B cell (primary cell): ENCODE results near the gene WFDC8. TPM values are rescaled to one million over a fixed set of nuclear protein-coding genes. Genes with fewer than 3 reads are reported as not detected.
"Not testable (repeated sequence)": the region's sequence is repeated elsewhere in the genome, so short reads cannot be mapped to it uniquely, and the experiment has no call there.

Source experiments
- ATAC-seq: fragments of 200-7000 bp; cut with Tn5 transposase; one replicate; pipeline ENCODE4 v1.10.0; 2021; ENCODE audit warnings: low read depth, mild to moderate bottlenecking, moderate number of reproducible peaks, moderate library complexity
- CTCF ChIA-PET: fragments of 350-600 bp; sonication (Branson Sonifier 250); formaldehyde crosslinking; loops from one replicate; lab custom pipeline; 2021; ENCODE audit warnings: antibody characterized with exemption, inconsistent platforms; lab: Charles Lee
- POLR2A ChIA-PET: fragments of 350-600 bp; sonication (Branson Sonifier 250); formaldehyde crosslinking; loops from one replicate; lab custom pipeline; 2021; ENCODE audit warnings: antibody characterized with exemption; lab: Charles Lee
- DNase-seq: peaks from one replicate; pipeline ENCODE4 v3.0.0; 2013
- H2AFZ ChIP-seq: 2 replicates; pipeline ENCODE4 v1.6.1; 2012; ENCODE audit warnings: mild to moderate bottlenecking, low read depth, low read length; ENCODE audit not compliant: insufficient read depth, poor library complexity, severe bottlenecking
- H3K27ac ChIP-seq, 2 donors: 1 replicate in 1 of 2; 2 replicates in 1 of 2; pipeline ENCODE4 v1.5.1; 2012 to 2013; ENCODE audit warnings: low read length in 2 of 2, mild to moderate bottlenecking in 2 of 2, moderate library complexity in 1 of 2
- H3K27me3 ChIP-seq, 4 experiments: fragments of 200-600 bp in 1 of 4; sonication (generic) in 1 of 4; replicated peaks in 1 of 4; 1 replicate in 2 of 4; 2 replicates in 2 of 4; pipeline versions ENCODE4 v1.6.1 to v1.7.0; 2013 to 2016; ENCODE audit warnings: low read length in 3 of 4, mild to moderate bottlenecking in 2 of 4, mixed read lengths in 1 of 4, moderate library complexity in 1 of 4; ENCODE audit not compliant: insufficient read depth in 4 of 4, control insufficient read depth in 3 of 4; ENCODE audit errors: control extremely low read depth in 1 of 4
- H3K36me3 ChIP-seq, 2 experiments: replicated peaks in 1 of 2; 1 replicate in 1 of 2; 2 replicates in 1 of 2; pipeline versions ENCODE4 v1.6.1 to v1.7.1; 2013; ENCODE audit warnings: low read length in 1 of 2; ENCODE audit not compliant: insufficient read depth in 2 of 2, control insufficient read depth in 1 of 2; ENCODE audit errors: control extremely low read depth in 1 of 2, extremely low read depth in 1 of 2
- H3K4me1 ChIP-seq, 2 donors: fragments of 200-600 bp in 1 of 2; sonication (generic) in 1 of 2; 1 replicate in 1 of 2; 2 replicates in 1 of 2; pipeline versions ENCODE4 v1.5.1 to v1.6.1; 2013 to 2017; ENCODE audit warnings: low read length in 2 of 2; ENCODE audit not compliant: control insufficient read depth in 2 of 2, insufficient read depth in 2 of 2
- H3K4me2 ChIP-seq: replicated peaks from 2 replicates; pipeline ENCODE3; 2012; ENCODE audit warnings: mild to moderate bottlenecking, low read depth, low read length; ENCODE audit not compliant: poor library complexity, severe bottlenecking
- H3K4me3 ChIP-seq, 5 experiments: fragments of 200-600 bp in 1 of 5; sonication (generic) in 1 of 5; 1 replicate in 3 of 5; 2 replicates in 2 of 5; pipeline versions ENCODE4 v1.5.1 to v1.7.0; 2011 to 2016; ENCODE audit warnings: low read length in 4 of 5, mild to moderate bottlenecking in 4 of 5, low read depth in 2 of 5, control low read depth in 1 of 5, moderate library complexity in 1 of 5; ENCODE audit not compliant: insufficient read depth in 1 of 5; ENCODE audit errors: control extremely low read depth in 1 of 5, extremely low read depth in 1 of 5
- H3K79me2 ChIP-seq: fragments of 200-600 bp; sonication (generic); one replicate; pipeline ENCODE4 v1.6.0; 2016; ENCODE audit warnings: low read length; ENCODE audit not compliant: control insufficient read depth, insufficient read depth
- H3K9ac ChIP-seq: fragments of 200-600 bp; sonication (generic); 2 replicates; pipeline ENCODE4 v1.6.1; 2017; ENCODE audit warnings: mild to moderate bottlenecking, low read length, moderate library complexity
- H3K9me3 ChIP-seq, 3 donors: one replicate each; pipeline versions ENCODE4 v1.6.1 to v1.7.1; 2013; ENCODE audit warnings: low read length in 2 of 3; ENCODE audit not compliant: control insufficient read depth in 2 of 3, insufficient read depth in 1 of 3; ENCODE audit errors: control extremely low read depth in 1 of 3
- H4K20me1 ChIP-seq: 2 replicates; pipeline ENCODE4 v1.6.0; 2012; ENCODE audit warnings: mild to moderate bottlenecking, low read length; ENCODE audit not compliant: insufficient read depth, control insufficient read depth, poor library complexity, severe bottlenecking
- H3K27ac Mint-ChIP-seq: one replicate; pipeline ENCODE4 v1.8.0; 2021; ENCODE audit warnings: mixed read lengths
- H3K27me3 Mint-ChIP-seq: one replicate; pipeline ENCODE4 v1.8.0; 2021; ENCODE audit warnings: mixed read lengths
- H3K4me1 Mint-ChIP-seq: one replicate; pipeline ENCODE4 v1.8.0; 2021; ENCODE audit warnings: mixed read lengths
- H3K4me3 Mint-ChIP-seq: one replicate; pipeline ENCODE4 v1.8.0; 2021; ENCODE audit warnings: mixed read lengths
- H3K9me3 Mint-ChIP-seq: one replicate; pipeline ENCODE4 v1.8.0; 2022; ENCODE audit warnings: mixed read lengths; ENCODE audit not compliant: insufficient read depth
- CTCF ChIP-seq: fragments of 200-600 bp; IDR thresholded peaks from one replicate; pipeline ENCODE4 v1.8.0; 2022; ENCODE audit warnings: antibody characterized with exemption, mild to moderate bottlenecking
- EZH2 ChIP-seq: IDR thresholded peaks from 2 replicates; pipeline ENCODE4 v1.6.1; 2012; ENCODE audit warnings: borderline replicate concordance, low read depth, mild to moderate bottlenecking, moderate library complexity, low read length; ENCODE audit not compliant: insufficient read depth, poor library complexity, severe bottlenecking
- WGBS: methylation state at CpG from one replicate; pipeline ENCODE4 v1.1.5; 2013; ENCODE audit warnings: missing lambda C conversion rate; ENCODE audit not compliant: insufficient coverage; 5-methylcytosine and 5-hydroxymethylcytosine counted together
- intact Hi-C: fragments of 100-400 bp; cut with micrococcal nuclease; formaldehyde crosslinking; loops from one replicate; pipeline ENCODE4 v1.10.0; 2022
- polyA plus RNA-seq: library from polyadenylated mRNA; depleted of rRNA; stranded (reverse); fragments of >200 nt; gene quantifications from 2 replicates; pipeline ENCODE4 v1.2.3, GENCODE V29; 2012
- total RNA-seq, 2 donors: library from RNA; stranded (reverse); fragments of 120-200 nt in 1 of 2; gene quantifications; 1 replicate in 1 of 2; 2 replicates in 1 of 2; pipeline versions ENCODE4 v1.2.3 to v1.2.4, GENCODE V29; 2013 to 2022

WFDC8 gene
- total and polyA plus RNA-seq, 2 donors (not counting 1 experiment from before 2014, with no cell fraction given): not detected

GRCh38 chr20:45576995-45577394 lies 2.1 kb downstream of the WFDC8 start:
- Histone ChIP-seq H3K79me2 (no peaks in the 10 kb centered on the region), H3K4me3 (no peak overlapping the region), H2AFZ (no peak overlapping the region), H3K27ac (no peak overlapping the region), H3K4me1 (no peaks in the 10 kb centered on the region), H3K4me2 (no peak overlapping the region), H3K9me3 (no peaks in the 10 kb centered on the region), H4K20me1 (no peaks in the 10 kb centered on the region), H3K36me3 (no peaks in the 10 kb centered on the region), H3K9ac (no peak overlapping the region), H3K27me3 (peaks cover 0 to 3% (median 1%) of the 10 kb centered on the region in 4 experiments)
- no peaks in the 10 kb centered on the region for H3K9me3 Mint-ChIP-seq
- H3K27ac Mint-ChIP-seq: no peak overlapping the region
- TF ChIP-seq EZH2: no peak
- TF ChIP-seq CTCF: no peak
- CTCF ChIA-PET: interaction anchor here (0.6 kb wide), 1 partner anchor 60 kb away, joined by 3 read pairs; no protein-coding TSS in a partner anchor
- H3K4me3 Mint-ChIP-seq: no peak overlapping the region
- ATAC-seq (no peak), DNase-seq (no peak)
- POLR2A ChIA-PET: no interaction called here
- H3K27me3 Mint-ChIP-seq: peaks cover 43% of the 10 kb centered on the region
- H3K4me1 Mint-ChIP-seq: no peaks in the 10 kb centered on the region
- WGBS: no CpG with 5 or more reads among the region's 2 CpGs
- intact Hi-C loops: no loop called here

- Histone ChIP-seq H3K4me1 (no peaks in the 10 kb centered on the region), H3K27ac (no peak overlapping the region), H3K4me3 (no peak overlapping the region), H4K20me1 (no peaks in the 10 kb centered on the region), H3K79me2 (no peaks in the 10 kb centered on the region), H3K4me2 (no peak overlapping the region), H3K9me3 (no peaks in the 10 kb centered on the region), H2AFZ (no peak overlapping the region), H3K27me3 (peaks cover 0 to 3% (median 1%) of the 10 kb centered on the region in 4 experiments), H3K36me3 (no peaks in the 10 kb centered on the region), H3K9ac (no peak overlapping the region)
- ChIA-PET CTCF (no interaction called here), POLR2A (no interaction called here)
- Mint-ChIP-seq H3K27ac (no peak overlapping the region), H3K4me3 (no peak overlapping the region), H3K9me3 (no peaks in the 10 kb centered on the region), H3K4me1 (no peaks in the 10 kb centered on the region), H3K27me3 (peaks cover 41% of the 10 kb centered on the region)
- no peak for DNase-seq
- intact Hi-C loops: no loop called here
- WGBS: no CpG with 5 or more reads among the region's 3 CpGs
- no peak for ATAC-seq
- TF ChIP-seq EZH2: no peak
- no peak for TF ChIP-seq CTCF
These were observed 3.2 kb downstream of the WFDC8 start for GRCh38 chr20:45575931-45576330.

GRCh38 chr20:45569650-45570049 lies 9.4 kb downstream of the WFDC8 start:
- peaks cover 20% of the 10 kb centered on the region for H3K27me3 Mint-ChIP-seq
- intact Hi-C loops, ATAC-seq, H3K4me1 Mint-ChIP-seq, H3K27ac ChIP-seq, H3K4me3 ChIP-seq, DNase-seq, H2AFZ ChIP-seq, H3K27me3 ChIP-seq, H3K79me2 ChIP-seq, H3K9me3 Mint-ChIP-seq, H3K4me3 Mint-ChIP-seq, H3K9me3 ChIP-seq, H3K27ac Mint-ChIP-seq, H3K4me1 ChIP-seq, CTCF ChIA-PET, POLR2A ChIA-PET, H3K4me2 ChIP-seq, H3K9ac ChIP-seq, H4K20me1 ChIP-seq, H3K36me3 ChIP-seq: not testable (repeated sequence)
- WGBS: no CpG with 5 or more reads among the region's 1 CpG
